NCI-H774 (cell line): ENCODE data around the gene PKP1.

Experiments used
- DNase-seq: peaks from one replicate; lab custom pipeline; 2025; lab: John Stamatoyannopoulos, UW

PKP1 gene

GRCh38 chr1:201354151-201354900 is 71.0 kb downstream of the PKP1 start:
- no peak for DNase-seq

- DNase-seq, result no peak
Observed at GRCh38 chr1:201354901-201355295, 71.6 kb downstream of the PKP1 start.

GRCh38 chr1:201355471-201355870 is 72.2 kb downstream of the PKP1 start:
- DNase-seq, result no peak

DNA sequence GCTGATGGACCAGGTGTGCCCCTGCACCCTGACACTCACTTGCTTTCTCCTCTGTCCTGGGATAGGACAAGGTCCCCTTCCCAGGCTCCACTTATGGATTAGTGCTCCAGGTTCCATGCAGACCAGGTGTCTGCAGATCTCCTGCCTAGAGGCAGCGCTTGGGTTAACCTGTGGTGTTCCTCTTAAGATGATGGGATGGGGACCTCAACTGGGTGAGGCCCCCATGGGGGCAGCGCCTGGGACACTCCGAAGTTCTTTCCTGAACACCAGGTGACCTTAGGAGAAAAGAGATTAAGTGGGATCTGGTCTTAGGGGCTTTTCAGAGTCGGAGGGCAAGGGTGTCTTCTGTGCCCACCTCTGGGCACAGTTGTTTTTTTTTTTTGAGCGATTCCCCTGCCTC is 72.9 kb downstream of the PKP1 start:
- no peak for DNase-seq

- no peak for DNase-seq
Observed at GRCh38 chr1:201356701-201357100, 73.4 kb downstream of the PKP1 start.

- no peak for DNase-seq
Observed at GRCh38 chr1:201357211-201357610, 73.9 kb downstream of the PKP1 start.

GRCh38 chr1:201357636-201358348 is 74.5 kb downstream of the PKP1 start:
- no peak for DNase-seq

- no peak for DNase-seq
Observed at GRCh38 chr1:201358596-201358995, 75.3 kb downstream of the PKP1 start.

DNA sequence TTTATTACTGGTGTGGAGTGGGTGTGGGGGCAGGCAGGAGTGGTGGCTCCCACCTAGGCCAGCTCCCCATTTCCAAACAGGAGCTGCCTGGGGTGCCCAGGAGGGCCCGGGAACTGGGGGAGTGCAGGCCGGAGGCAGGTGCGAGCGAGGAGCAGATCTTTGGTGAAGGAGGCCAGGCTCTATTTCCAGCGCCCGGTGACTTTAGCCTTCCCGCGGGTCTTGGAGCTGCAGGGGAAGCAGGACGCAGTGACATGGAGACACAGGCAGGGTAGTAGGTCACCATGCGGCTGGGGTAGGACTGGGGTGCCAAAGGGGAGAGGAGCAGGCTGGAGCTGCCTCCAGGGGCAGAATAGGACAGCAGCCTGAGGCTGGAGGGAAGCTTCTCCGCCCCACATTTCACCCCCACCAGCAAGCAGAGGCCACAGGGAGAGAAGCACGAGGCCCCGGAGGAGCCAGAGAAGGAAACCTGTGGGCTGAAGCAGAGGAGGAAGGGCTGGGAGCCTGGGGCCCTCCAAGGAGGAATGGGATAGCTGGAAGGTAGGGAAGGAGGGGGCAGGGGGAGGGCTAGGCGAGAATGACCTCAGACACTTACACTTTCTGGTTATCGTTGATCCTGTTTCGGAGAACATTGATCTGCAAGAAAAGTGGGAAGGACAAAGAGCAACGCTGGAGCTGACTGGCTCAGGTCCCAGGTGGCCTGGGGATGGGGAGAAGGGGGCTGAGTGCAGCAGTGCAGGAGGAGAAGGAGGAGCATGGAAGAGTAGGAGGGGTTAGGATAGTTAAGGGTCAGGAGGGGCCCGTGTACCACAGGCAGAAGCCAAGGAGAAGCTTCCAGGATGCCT is 75.9 kb downstream of the PKP1 start:
- no peak for DNase-seq

GRCh38 chr1:201359873-201360210 is 76.5 kb downstream of the PKP1 start:
- no peak for DNase-seq

- DNase-seq, result no peak
Observed at GRCh38 chr1:201360486-201360885, 77.2 kb downstream of the PKP1 start.

DNA sequence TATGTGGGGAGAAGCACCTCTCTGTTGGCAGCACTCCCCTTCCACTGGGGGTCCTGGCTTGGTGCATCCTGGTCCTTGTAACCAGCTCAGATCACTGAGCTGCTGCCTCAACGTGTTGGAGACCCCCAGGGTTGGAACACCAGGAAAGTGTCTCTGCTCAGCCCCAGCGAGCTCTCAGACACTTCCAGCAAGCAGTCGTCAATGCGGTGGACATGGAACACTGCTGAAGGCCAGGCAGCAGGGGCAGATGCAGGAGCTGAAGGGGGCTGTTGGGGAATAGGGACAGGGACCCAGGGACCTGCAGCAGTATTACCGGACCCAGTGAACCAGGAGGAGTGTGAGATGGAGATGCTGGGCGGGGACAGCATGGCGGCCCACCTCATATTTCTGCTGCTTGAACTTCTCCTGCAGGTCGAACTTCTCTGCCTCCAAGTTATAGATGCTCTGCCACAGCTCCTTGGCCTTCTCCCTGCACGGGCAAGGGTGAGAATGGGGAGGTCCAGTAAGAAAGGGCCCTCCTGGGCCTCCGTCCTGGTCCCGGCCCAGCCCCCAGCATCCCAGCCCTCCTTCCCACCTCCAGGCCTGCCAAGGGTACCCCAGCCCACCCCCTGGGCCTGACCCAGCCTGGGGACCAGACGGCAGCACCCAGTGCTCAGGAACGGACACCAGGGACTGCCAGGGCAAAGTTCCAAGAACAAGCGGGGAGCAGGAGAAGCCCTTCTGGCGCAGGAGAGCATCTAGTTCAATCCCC is 77.8 kb downstream of the PKP1 start:
- no peak for DNase-seq

DNA sequence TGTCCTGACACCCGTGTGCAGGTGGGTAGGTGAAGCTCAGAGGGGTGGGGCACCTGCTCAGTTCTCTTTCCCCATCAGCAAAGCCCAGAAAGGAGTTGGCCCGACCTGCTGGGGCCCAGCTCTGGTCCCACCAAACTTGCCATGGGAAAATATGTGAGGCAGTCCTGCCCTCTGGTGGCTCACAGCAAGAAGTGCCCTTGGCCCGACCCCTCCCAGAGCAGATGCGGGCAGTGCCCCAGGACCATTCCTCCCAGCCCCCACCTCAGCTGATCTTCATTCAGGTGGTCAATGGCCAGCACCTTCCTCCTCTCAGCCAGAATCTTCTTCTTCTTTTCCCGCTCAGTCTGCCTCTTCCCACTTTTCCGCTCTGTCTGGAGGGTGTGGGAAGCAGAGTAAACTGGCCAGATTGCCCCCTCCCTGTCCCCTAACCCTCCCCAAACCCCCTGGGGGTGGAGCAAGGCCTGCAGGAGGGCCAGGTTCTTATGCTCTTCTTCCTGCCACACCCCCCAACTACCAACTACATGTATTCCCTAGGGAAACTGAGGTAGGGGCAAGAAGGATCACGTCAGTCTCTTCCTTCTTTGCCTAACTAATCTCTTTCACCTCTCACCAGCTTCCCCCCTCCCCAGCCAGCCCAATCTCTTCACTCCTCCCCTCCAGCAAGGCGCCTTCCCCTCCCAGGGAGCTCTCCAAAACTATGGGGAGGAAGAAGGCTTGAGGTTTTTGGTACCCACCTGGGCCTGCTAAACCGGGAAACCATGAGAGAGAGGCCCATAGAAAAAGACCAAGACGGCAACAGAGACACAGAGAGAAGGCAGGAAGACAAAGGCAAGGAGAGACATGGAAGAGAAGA is 78.6 kb downstream of the PKP1 start:
- peak; percentile 10 for DNase-seq

DNA sequence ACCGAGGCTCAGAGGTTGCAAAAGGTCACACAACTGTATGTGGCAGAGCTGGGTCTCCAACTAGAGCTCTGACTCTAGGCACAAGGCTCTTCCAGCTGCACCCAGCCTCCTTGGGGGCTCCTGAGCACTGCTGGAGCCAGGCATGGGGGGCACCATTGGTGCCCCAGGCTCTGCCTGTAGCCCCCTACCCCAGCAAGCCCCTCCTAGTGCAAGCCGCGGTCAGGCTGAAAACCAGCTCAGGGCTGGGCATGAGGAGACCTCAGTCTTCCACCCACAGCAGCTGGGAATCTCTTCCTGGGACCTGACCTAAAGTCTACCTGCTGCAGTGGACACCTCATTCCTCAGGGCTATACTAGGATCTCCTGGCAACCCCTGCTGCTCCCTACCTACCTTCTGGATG is 79.6 kb downstream of the PKP1 start:
- DNase-seq, result no peak

- no peak for DNase-seq
Observed at GRCh38 chr1:201363467-201363866, 80.2 kb downstream of the PKP1 start.

DNA sequence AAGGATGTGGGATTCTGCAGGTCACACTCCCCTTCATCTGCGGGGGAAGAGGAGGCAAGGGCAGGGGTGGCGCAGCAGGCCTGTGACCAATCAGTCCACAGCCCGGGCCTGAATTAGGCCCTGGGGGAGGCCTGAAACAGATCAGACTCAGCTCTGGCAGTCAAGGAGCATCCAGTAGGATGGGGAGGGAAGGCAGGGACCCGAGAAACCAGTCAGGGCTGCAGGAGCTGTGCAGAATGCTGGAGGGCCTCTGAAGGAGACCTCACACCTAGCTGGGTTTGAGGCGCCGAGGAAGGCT is 81.5 kb downstream of the PKP1 start:
- no peak for DNase-seq

DNA sequence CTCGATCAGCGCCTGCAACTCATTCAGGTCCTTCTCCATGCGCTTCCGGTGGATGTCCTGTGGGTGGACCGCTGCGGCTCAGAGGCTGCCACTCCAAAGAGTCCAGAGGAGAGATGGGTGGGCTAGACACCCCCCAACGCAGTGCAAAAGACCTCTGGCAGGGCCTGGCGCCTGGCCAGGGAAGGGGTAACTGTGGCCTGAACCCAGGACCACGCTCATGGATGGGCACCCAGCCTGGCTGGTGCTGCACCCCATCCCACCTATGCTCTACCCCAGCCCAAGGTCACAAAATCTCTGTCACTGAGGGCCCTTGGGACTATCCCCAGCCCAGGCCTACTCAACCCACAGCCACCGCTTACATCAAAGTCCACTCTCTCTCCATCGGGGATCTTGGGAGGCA is 81.9 kb downstream of the PKP1 start:
- DNase-seq, result no peak

DNA sequence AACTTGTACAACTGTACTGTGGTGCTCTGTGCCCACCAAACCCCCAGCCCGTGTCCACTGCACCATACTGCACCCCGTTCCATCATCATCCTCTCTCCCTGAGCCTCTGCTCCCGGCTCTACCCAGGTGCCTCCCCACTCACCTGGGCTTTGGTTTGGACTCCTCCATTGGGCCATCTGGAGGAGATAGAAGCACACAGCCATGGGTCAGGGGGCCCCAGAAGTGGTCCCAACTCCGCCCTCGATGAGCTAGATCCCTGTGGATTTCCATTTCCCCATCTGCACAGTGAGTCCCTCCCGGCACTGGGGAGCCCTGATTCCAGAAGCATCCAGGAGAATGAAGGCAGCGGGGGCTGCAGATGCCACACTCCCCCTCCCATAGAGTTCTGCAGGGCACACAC is 83.4 kb downstream of the PKP1 start:
- DNase-seq, result no peak

DNA sequence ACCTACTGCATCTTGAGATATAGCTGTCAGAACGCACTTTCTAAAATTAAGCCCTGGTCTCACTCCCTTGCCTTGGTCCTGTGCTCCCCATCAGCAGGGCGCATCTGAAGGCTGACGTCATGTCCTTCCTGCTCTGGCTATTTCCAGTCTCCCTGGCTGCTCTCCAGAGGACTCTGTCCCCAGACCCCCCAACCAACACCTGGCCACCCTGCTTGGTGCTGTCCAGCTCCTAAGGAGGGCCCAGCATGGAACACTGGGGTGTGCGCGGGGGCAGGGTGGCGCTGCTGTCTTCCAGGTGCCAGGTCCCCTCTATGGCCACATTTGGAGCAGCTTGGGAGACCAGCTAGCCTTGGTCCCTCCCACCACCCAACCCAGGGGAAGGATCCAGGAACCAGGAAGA is 85.9 kb downstream of the PKP1 start:
- no peak for DNase-seq

DNA sequence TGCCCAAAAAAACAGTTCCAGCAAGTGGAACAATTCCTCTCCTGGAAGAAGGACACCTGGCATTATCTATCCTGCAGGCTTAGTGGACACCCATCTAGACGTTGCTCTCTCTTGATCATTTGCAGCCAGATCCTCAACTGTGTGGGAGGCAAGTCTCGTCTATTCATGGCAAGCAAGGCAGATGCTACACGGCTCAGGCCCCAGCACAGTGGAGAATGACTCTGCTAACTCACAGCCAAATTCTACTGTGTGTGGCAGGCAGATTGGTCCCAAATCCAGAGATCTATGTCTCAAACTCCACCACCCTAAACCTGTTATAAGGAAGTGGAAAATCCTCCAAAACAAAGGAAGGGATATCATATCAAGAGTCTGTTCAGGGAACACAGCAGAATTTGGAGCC is 87.2 kb downstream of the PKP1 start:
- no peak for DNase-seq

DNA sequence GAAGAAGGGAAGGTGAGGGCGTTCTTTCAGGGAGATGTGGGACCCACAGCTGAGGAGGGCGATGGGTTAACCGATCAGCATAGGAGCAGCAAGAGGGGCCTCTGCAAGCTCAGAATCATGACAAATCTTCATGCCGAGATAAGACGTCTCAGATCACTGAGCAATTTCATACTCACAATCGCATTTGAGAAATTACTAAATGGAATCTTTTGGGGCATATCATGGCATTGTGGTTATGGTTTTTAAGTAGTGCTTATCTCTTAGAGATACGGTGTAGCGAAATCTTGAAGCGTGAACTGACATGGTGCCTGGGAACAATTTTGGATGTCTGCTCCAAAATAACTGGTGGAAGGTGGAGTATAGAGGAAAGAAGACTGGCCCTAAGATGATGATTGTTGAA is 88.0 kb downstream of the PKP1 start:
- DNase-seq, result no peak

DNA sequence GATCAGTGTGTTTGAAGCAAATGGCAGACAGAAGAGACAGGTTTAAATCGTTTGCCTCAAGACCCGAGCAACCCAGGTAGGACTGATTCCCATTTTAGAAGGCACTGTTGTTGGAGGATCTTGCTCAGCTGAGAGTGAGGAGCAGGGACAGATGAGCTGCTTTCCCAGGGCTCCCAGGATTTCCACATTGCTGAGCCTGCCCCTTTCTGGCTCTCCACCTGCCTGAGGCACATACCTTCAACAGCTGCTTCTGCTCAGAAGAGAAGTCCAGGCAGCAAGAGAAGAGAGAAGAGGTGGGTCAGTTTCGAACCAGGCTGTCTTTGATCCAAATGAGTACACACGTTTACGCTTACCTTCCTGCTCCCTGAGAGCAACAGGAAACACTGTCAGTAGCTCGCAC is 88.5 kb downstream of the PKP1 start:
- DNase-seq, result no peak
